ENCODE results near the gene EMILIN2. TPM values are rescaled to one million over a fixed set of nuclear protein-coding genes. Genes with fewer than 3 reads are reported as not detected.
A peak's percentile ranks its signal among the peaks of the same experiment; 100 is the strongest.

EMILIN2 gene
- total and polyA plus RNA-seq, 9 of the 15 experiments (the other 6 are each of a cell fraction or from before 2014, with no cell fraction given): 0.01 to 0.40 (median 0.19) TPM

DNA sequence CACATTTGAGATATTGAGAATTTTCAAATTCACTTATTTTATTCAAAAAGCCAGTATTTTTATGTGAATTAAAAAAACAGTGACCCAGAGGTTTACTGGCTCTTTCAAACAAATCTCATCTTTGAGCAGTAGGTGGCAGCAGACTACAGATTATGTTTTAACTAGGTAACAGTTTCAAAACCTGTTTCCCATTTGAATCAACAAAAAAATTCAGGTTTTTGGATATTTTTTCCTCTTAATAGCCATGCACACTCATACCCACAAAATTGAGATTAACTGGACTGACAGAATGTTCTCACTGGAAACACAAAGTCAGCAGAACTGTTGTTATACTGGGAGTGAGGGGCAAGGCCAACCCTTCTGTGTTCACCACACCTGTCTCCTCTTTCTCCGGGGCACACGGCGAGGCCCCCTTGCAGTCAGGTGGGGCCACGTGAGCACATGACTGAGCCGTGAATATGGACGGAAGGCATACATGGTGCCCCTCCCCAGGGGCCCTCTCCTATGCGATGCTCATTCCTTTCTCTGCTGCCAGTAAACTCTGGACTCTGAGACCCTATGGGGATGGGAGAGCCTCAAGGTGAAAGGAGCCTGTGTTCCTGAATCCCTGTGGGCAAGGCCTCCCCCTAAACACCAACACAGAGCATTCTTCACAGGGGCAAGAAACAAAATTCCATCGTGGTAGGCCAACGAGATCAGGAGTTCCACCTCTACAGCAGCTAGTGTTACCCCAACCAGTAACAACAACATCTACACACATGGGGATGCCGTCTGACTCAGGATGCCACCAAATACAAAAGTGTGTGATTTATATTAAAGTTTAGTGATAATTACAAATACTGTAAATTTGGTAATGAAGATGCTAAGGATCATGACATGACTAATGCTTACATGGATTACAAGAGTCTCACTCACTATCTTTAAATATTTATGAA is 85.7 kb downstream of the EMILIN2 start (continued):
- TF ChIP-seq, protein P1, sequence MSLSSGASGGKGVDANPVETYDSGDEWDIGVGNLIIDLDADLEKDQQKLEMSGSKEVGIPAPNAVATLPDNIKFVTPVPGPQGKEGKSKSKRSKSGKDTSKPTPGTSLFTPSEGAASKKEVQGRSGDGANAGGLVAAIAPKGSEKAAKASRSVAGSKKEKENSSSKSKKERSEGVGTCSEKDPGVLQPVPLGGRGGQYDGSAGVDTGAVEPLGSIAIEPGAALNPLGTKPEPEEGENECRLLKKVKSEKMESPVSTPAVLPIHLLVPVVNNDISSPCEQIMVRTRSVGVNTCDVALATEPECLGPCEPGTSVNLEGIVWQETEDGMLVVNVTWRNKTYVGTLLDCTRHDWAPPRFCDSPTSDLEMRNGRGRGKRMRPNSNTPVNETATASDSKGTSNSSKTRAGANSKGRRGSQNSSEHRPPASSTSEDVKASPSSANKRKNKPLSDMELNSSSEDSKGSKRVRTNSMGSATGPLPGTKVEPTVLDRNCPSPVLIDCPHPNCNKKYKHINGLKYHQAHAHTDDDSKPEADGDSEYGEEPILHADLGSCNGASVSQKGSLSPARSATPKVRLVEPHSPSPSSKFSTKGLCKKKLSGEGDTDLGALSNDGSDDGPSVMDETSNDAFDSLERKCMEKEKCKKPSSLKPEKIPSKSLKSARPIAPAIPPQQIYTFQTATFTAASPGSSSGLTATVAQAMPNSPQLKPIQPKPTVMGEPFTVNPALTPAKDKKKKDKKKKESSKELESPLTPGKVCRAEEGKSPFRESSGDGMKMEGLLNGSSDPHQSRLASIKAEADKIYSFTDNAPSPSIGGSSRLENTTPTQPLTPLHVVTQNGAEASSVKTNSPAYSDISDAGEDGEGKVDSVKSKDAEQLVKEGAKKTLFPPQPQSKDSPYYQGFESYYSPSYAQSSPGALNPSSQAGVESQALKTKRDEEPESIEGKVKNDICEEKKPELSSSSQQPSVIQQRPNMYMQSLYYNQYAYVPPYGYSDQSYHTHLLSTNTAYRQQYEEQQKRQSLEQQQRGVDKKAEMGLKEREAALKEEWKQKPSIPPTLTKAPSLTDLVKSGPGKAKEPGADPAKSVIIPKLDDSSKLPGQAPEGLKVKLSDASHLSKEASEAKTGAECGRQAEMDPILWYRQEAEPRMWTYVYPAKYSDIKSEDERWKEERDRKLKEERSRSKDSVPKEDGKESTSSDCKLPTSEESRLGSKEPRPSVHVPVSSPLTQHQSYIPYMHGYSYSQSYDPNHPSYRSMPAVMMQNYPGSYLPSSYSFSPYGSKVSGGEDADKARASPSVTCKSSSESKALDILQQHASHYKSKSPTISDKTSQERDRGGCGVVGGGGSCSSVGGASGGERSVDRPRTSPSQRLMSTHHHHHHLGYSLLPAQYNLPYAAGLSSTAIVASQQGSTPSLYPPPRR (CRISPR knock-in tag; IDR thresholded peaks at IDR 0.05; ENCODE audit: borderline replicate concordance): 0 out of 2 replicates have a peak, but pooled peaks have one; percentile 51
- no peak for TF ChIP-seq NR2F6 (CRISPR knock-in tag; IDR thresholded peaks at IDR 0.05)
- no peak for TF ChIP-seq CHD4 (IDR thresholded peaks at IDR 0.05; ENCODE audit: insufficient read depth, insufficient replicate concordance, low read depth, low read length, poor library complexity, severe bottlenecking)
- no peak for TF ChIP-seq GABPA (tag; conservative IDR thresholded peaks at IDR 0.05; ENCODE audit: low read depth)
- TF ChIP-seq, protein P2, sequence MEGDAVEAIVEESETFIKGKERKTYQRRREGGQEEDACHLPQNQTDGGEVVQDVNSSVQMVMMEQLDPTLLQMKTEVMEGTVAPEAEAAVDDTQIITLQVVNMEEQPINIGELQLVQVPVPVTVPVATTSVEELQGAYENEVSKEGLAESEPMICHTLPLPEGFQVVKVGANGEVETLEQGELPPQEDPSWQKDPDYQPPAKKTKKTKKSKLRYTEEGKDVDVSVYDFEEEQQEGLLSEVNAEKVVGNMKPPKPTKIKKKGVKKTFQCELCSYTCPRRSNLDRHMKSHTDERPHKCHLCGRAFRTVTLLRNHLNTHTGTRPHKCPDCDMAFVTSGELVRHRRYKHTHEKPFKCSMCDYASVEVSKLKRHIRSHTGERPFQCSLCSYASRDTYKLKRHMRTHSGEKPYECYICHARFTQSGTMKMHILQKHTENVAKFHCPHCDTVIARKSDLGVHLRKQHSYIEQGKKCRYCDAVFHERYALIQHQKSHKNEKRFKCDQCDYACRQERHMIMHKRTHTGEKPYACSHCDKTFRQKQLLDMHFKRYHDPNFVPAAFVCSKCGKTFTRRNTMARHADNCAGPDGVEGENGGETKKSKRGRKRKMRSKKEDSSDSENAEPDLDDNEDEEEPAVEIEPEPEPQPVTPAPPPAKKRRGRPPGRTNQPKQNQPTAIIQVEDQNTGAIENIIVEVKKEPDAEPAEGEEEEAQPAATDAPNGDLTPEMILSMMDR (IDR thresholded peaks at IDR 0.05 in 2 of 3, conservative IDR thresholded peaks at IDR 0.05 in 1 of 3; ENCODE audit: insufficient read depth in 2 of 3, low read depth in 1 of 3, low read length in 3 of 3): peak; percentile 58 to 94 (median 64); a peak in 5 of 6 replicates
- TF ChIP-seq, protein P3, sequence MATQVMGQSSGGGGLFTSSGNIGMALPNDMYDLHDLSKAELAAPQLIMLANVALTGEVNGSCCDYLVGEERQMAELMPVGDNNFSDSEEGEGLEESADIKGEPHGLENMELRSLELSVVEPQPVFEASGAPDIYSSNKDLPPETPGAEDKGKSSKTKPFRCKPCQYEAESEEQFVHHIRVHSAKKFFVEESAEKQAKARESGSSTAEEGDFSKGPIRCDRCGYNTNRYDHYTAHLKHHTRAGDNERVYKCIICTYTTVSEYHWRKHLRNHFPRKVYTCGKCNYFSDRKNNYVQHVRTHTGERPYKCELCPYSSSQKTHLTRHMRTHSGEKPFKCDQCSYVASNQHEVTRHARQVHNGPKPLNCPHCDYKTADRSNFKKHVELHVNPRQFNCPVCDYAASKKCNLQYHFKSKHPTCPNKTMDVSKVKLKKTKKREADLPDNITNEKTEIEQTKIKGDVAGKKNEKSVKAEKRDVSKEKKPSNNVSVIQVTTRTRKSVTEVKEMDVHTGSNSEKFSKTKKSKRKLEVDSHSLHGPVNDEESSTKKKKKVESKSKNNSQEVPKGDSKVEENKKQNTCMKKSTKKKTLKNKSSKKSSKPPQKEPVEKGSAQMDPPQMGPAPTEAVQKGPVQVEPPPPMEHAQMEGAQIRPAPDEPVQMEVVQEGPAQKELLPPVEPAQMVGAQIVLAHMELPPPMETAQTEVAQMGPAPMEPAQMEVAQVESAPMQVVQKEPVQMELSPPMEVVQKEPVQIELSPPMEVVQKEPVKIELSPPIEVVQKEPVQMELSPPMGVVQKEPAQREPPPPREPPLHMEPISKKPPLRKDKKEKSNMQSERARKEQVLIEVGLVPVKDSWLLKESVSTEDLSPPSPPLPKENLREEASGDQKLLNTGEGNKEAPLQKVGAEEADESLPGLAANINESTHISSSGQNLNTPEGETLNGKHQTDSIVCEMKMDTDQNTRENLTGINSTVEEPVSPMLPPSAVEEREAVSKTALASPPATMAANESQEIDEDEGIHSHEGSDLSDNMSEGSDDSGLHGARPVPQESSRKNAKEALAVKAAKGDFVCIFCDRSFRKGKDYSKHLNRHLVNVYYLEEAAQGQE (IDR thresholded peaks at IDR 0.05; ENCODE audit: borderline replicate concordance): peak; percentile 80; the same call in 1 of the 2 replicates
- TF ChIP-seq, protein P3 (CRISPR knock-in tag; IDR thresholded peaks at IDR 0.05; ENCODE audit: low read depth): no peak
- peak; percentile 92 to 93 for TF ChIP-seq RAD21 (CRISPR knock-in tag; conservative IDR thresholded peaks at IDR 0.05 in 1 of 2, IDR thresholded peaks at IDR 0.05 in 1 of 2)
